Keratinocyte (primary cell): Measurements from ENCODE around the gene SLC38A8.

ENCODE experiments used
- CTCF ChIP-seq, 3 experiments: IDR thresholded peaks in 1 of 3; conservative IDR thresholded peaks in 1 of 3; optimal IDR thresholded peaks in 1 of 3; 2 replicates in 2 of 3; 3 replicates in 1 of 3; pipeline versions ENCODE3 to v1.5.1; 2011; ENCODE audit warnings: low read length in 3 of 3, mild to moderate bottlenecking in 3 of 3, moderate library complexity in 2 of 3, control low read depth in 1 of 3, inconsistent platforms in 1 of 3; ENCODE audit not compliant: insufficient read depth in 2 of 3; ENCODE audit errors: extremely low read depth in 1 of 3
- EZH2 ChIP-seq: IDR thresholded peaks from one replicate; pipeline ENCODE4 v1.6.1; 2012; ENCODE audit warnings: inconsistent platforms, mild to moderate bottlenecking, low read length, moderate library complexity

GRCh38 chr16:84075376-84075775 is 32.8 kb upstream of the SLC38A8 start:
- TF ChIP-seq CTCF (optimal IDR thresholded peaks at IDR 0.05 in 1 of 3, IDR thresholded peaks at IDR 0.05 in 1 of 3, conservative IDR thresholded peaks at IDR 0.05 in 1 of 3; ENCODE audit: extremely low read depth in 1 of 3, insufficient read depth in 2 of 3, low read length in 3 of 3), result no peak
- TF ChIP-seq EZH2, result no peak
